NCI-H2081 (cell line): Measurements from ENCODE around the gene FBXO34.
A peak's percentile ranks its signal among the peaks of the same experiment; 100 is the strongest.

Experiments used
- DNase-seq, 2 experiments: peaks; one replicate each; lab custom pipeline; 2025; lab: John Stamatoyannopoulos, UW

FBXO34 gene

DNA sequence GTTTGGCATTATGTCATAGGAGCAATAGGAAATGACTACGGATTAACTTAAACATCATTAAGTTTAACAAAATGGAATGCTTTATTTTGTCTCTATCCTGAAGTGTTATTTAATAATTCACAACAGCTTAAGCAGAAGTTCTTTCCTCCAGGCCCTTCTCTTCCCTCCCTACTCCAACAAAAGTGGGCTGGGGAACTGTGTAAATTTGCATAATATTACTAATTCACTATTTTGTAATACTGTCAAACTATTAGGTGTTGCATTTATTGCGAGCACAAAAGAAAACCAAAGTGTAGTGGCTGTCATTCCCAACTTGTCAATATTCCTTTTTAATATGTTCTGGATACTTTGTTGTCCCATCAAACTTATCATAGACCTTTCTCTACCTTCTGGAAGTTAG lies 70.6 kb downstream of the FBXO34 start:
- no peak for DNase-seq

- peak; percentile 48 to 84 for DNase-seq
Observed at GRCh38 chr14:55344582-55345163, 73.5 kb downstream of the FBXO34 start.

DNA sequence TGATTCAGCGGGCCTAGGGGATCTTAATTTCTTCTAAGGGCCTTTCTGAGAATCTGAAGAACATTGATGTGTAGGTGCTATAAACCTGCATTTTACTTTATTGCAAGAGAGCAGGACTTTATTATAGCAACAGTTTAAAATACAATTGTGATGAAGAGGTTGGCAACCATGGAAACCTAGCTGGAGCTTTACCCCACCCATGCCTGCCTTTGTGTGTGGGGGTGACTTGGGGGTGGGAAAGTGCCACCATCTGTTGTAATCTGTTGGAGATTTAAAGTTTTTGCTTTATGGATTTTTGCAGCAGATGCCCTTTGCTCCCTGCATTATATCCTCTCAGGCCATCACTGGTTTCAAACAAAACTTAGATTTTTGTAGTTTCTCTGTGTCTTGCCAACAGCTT lies 75.8 kb downstream of the FBXO34 start:
- no peak for DNase-seq

DNA sequence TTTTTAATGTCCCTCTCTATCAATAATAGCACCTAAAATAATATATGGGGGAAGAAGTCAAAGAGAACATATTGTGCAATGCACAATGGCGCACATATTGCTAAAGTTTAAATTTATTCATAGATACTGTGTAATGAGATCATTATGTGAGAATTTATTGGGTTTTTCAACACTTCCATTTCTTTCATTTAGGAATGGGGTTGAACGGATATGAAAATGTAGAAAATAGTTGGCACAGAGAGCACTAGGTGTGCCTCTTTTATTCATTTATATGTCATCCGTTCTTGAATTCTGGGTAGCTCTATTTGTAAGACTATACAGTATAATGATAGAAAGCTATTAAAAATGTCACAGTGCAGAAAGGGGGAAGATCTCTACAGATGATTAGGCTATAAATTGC lies 76.5 kb downstream of the FBXO34 start:
- DNase-seq: no peak

DNA sequence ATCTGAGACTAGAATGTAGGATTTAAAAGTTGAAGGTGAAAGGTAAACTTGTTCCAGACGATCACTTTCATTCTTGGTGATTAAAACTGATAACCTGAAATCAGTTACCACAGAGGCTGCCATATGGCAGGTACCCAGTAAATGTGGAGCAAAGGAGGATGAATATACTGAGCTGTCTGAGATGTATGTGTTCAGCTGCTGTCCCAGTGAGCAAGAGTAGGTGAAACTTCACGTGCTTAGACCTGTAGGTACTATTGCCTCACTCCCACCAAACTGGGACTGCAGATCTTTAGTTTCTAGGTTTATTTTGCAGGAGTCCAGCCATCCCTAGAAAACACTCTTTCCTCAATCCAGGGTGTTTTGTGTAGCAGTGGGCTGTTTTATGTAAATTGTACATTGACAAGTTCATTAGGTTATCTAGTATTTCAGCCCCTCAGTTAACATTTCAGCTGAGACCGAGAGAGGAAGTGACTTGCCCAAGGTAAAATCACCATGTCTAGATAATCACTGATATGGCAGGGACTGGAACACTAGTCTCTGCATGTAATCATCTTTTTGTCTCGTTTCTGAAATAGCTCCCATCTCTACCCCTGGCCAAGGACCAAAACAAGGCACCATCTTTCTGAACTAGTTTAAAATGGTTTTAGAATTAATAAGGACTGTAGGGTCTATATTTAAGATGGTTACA lies 77.7 kb downstream of the FBXO34 start:
- no peak for DNase-seq

DNA sequence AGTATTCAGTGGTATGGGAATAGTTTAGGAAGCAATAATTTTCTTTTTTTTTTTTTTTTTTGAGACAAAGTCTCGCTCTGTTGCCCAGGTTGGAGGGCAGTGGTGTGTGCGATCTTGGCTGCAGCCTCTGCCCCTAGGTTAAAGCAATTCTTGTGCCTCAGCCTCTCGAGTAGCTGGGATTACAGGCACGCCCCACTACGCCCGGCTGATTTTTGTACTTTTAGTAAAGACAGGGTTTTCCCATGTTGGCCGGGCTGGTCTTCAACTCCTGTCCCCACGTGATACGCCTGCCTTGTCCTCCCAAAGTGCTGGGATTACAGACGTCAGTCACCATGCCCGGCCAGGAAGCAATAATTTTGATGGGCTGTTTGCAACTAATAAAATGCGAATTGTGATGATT lies 78.3 kb downstream of the FBXO34 start:
- no peak for DNase-seq

DNA sequence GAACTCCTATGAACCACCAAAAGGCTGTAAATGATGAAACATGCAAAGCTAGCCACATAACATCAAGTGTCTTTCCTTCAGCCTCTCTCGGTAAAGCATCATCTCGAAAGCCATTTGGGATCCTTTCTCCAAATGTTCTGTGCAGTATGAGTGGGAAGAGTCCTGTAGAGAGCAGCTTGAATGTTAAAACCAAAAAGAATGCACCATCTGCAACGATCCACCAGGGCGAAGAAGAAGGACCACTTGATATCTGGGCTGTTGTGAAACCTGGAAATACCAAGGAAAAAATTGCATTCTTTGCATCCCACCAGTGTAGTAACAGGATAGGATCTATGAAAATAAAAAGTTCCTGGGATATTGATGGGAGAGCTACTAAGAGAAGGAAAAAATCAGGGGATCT lies 79.2 kb downstream of the FBXO34 start:
- no peak for DNase-seq

- DNase-seq: no peak
Observed at GRCh38 chr14:55351111-55351510, 79.9 kb downstream of the FBXO34 start.

GRCh38 chr14:55352201-55352600 lies 81.0 kb downstream of the FBXO34 start:
- no peak for DNase-seq

- no peak for DNase-seq
Observed at GRCh38 chr14:55353686-55354467, 82.7 kb downstream of the FBXO34 start.

- DNase-seq: peak; percentile 61 to 83
Observed at GRCh38 chr14:55354500-55354899, 83.3 kb downstream of the FBXO34 start.

DNA sequence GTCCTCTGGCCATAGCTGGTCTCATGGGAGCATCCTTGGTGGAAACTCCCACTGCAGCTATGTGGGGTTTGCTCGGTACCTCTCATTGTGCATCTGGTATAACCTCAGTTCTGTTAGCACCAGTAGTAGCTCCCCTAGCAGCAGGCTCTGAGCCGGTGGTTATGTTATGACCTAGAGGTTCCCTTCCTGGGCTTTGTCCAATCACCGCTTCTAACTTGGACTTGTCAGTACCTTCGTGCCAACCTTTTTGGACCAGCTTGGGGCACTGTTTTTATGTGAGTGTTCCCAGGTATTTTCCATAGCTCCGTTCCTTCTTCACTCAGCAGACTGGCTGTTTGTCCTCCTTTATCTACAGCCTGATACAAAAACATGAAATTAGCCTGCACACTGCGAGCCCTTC lies 84.7 kb downstream of the FBXO34 start:
- no peak for DNase-seq

GRCh38 chr14:55356913-55357312 lies 85.7 kb downstream of the FBXO34 start:
- peak in 1 of 2 experiments; percentile 33 for DNase-seq

- no peak for DNase-seq
Observed at GRCh38 chr14:55359307-55359706, 88.1 kb downstream of the FBXO34 start.

DNA sequence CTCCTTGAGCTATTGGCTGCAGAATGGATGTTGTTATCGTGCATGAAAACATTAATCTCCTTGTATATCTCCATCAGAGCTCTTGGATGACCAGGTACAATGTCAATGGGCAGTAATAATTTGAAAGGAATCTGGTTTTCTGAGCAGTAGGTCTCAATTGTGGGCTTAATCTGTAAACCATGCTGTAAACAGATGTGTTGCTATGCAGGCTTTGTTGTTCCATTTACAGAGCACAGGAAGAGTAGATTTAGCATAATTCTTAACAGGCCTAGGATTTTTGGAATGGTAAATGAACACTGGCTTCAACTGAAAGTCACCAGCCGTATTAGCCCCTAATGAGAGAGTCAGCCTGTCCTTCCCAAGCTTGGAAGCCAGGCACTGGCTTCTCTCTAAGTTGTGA lies 90.0 kb downstream of the FBXO34 start:
- DNase-seq: no peak

DNA sequence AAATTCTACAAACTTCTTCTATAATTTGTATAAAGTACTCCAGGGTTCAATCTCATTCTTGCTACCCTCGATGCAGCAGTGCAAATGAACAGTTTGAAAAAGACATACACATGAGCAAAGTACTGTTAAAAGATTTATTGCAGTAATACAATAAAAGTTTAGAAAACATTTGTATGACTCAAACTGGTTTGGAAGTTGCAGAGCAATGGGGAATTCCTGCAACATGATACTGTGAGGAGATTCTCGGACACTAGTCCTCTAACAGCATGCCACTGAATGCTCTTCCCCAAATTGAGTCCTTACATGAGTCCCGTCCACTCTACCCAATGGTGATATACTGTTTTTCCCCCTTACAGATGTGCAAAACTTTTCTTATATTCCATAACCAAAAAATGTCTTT lies 95.0 kb downstream of the FBXO34 start:
- DNase-seq: no peak

- DNase-seq: no peak
Observed at GRCh38 chr14:55370883-55371455, 99.7 kb downstream of the FBXO34 start.

GRCh38 chr14:55372423-55372822 lies 101.2 kb downstream of the FBXO34 start:
- no peak for DNase-seq

- no peak for DNase-seq
Observed at GRCh38 chr14:55372825-55373224, 101.6 kb downstream of the FBXO34 start.

- no peak for DNase-seq
Observed at GRCh38 chr14:55373784-55374705, 102.8 kb downstream of the FBXO34 start.

DNA sequence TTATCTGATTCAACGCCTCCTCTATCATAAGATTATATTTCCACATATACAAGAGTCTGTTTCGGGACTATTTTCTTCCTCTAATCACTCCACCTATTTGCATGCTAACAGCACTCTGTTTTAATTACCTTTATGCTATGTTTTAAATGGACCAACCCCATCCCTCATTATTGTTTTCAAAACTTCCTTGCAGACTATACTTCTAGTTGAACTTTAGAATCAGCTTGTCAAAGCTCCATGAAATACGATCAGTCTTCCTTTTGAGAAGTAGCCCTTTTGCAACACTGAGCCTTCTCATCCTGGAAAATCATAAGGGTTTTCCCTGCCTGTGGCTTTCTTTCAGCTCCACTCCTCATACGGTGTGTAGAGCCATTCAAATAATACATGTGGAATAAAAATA lies 103.5 kb downstream of the FBXO34 start:
- no peak for DNase-seq

- DNase-seq: no peak
Observed at GRCh38 chr14:55377236-55377635, 106.0 kb downstream of the FBXO34 start.
